GM12878 (cell line): ENCODE results near the gene MAGEB3. TPM values are rescaled to one million over a fixed set of nuclear protein-coding genes. Genes with fewer than 3 reads are reported as not detected.

ENCODE experiments used
- ATAC-seq: fragments of 200-7000 bp; cut with Tn5 transposase; 3 replicates; pipeline ENCODE4 v1.9.1; 2020; ENCODE audit warnings: mild to moderate bottlenecking, moderate library complexity
- BruUV-seq: library from RNA; stranded (reverse); fragments of 400-500 nt; replicated peaks from 2 replicates; lab custom pipeline; 2021; lab: Mats Ljungman, UMichigan
- CTCF ChIA-PET: fragments of 300-600 bp; sonication (Branson Sonifier 250); formaldehyde crosslinking; extraction: SDS; loops from one replicate; lab custom pipeline; 2021; ENCODE audit warnings: inconsistent platforms; lab: Yijun Ruan, JAX
- POLR2A ChIA-PET: fragments of 350-600 bp; formaldehyde crosslinking; extraction: SDS; loops from one replicate; lab custom pipeline; 2021; ENCODE audit warnings: inconsistent platforms; lab: Charles Lee
- RAD21 ChIA-PET: fragments of 300-600 bp; sonication (Branson Sonifier 250); formaldehyde crosslinking; loops from one replicate; lab custom pipeline; 2023; ENCODE audit warnings: antibody characterized with exemption; ENCODE audit not compliant: unreplicated experiment; lab: Charles Lee
- SMC1A ChIA-PET: fragments of 300-600 bp; sonication (Branson Sonifier 250); formaldehyde crosslinking; loops from one replicate; lab custom pipeline; 2023; ENCODE audit not compliant: unreplicated experiment, uncharacterized antibody; lab: Charles Lee
- DNase-seq: peaks from one replicate; pipeline ENCODE4 v3.0.0-alpha.2; 2011; ENCODE audit warnings: low read depth, low spot score
- FAIRE-seq: peaks from 3 replicates; lab custom pipeline; 2011; peaks lifted over from hg19 to GRCh38; lab: Jason Lieb, UNC
- H2AFZ ChIP-seq: 2 replicates; pipeline ENCODE4 v1.6.0; 2011; ENCODE audit warnings: low read depth, low read length, control low read depth; ENCODE audit not compliant: control insufficient read depth
- H3K27ac ChIP-seq: 2 replicates; pipeline ENCODE4 v1.5.1; 2011; ENCODE audit warnings: control low read depth; ENCODE audit not compliant: control insufficient read depth, insufficient read depth
- H3K27me3 ChIP-seq, 2 experiments: replicated peaks in 1 of 2; 2 replicates each; pipeline versions ENCODE4 v1.6.0 to v1.6.1; 2011; ENCODE audit warnings: low read length in 1 of 2; ENCODE audit not compliant: control insufficient read depth in 2 of 2, insufficient read depth in 2 of 2
- H3K36me3 ChIP-seq, 2 experiments: 2 replicates each; pipeline ENCODE4 v1.5.1; 2011; ENCODE audit warnings: low read length in 1 of 2; ENCODE audit not compliant: control insufficient read depth in 2 of 2, insufficient read depth in 2 of 2
- H3K4me1 ChIP-seq: 2 replicates; pipeline ENCODE4 v1.6.1; 2011; ENCODE audit warnings: mild to moderate bottlenecking, low read length, moderate library complexity, mixed read lengths; ENCODE audit not compliant: control insufficient read depth, insufficient read depth
- H3K4me2 ChIP-seq: 2 replicates; pipeline ENCODE4 v1.6.0; 2011; ENCODE audit warnings: control low read depth; ENCODE audit not compliant: control insufficient read depth, insufficient read depth
- H3K4me3 ChIP-seq: fragments of 200-600 bp; sonication (generic); 2 replicates; pipeline ENCODE4 v1.5.1; 2016
- H3K79me2 ChIP-seq: 2 replicates; pipeline ENCODE4 v1.6.0; 2011; ENCODE audit warnings: low read length; ENCODE audit not compliant: control insufficient read depth, insufficient read depth
- H3K9ac ChIP-seq: 2 replicates; pipeline ENCODE4 v1.8.0; 2011; ENCODE audit warnings: low read length, control low read depth, mixed read lengths; ENCODE audit not compliant: control insufficient read depth, insufficient read depth
- H3K9me3 ChIP-seq: replicated peaks from 3 replicates; pipeline ENCODE4 v1.5.1; 2011; ENCODE audit warnings: mild to moderate bottlenecking, low read length; ENCODE audit not compliant: control insufficient read depth, insufficient read depth
- H4K20me1 ChIP-seq: 2 replicates; pipeline ENCODE4 v1.6.0; 2011; ENCODE audit not compliant: control insufficient read depth, insufficient read depth
- BMI1 ChIP-seq: fragments of 450-650 bp; IDR thresholded peaks from 2 replicates; pipeline ENCODE4 v1.6.1; 2016; ENCODE audit warnings: mild to moderate bottlenecking, moderate library complexity, borderline replicate concordance
- CHD4 ChIP-seq: fragments of 200-600 bp; sonication (generic); IDR thresholded peaks from 2 replicates; pipeline ENCODE4 v1.6.1; 2016; ENCODE audit warnings: mild to moderate bottlenecking
- EED ChIP-seq: sonication (generic); IDR thresholded peaks from 2 replicates; pipeline ENCODE4 v1.6.1; 2016; ENCODE audit warnings: antibody characterized with exemption, low read depth
- ETV6 ChIP-seq, 2 experiments: fragments of 450-650 bp in 1 of 2; IDR thresholded peaks in 1 of 2; conservative IDR thresholded peaks in 1 of 2; 2 replicates each; pipeline ENCODE4 v1.6.1; 2014; ENCODE audit warnings: antibody characterized with exemption in 1 of 2, borderline replicate concordance in 1 of 2, low read depth in 1 of 2, mild to moderate bottlenecking in 1 of 2, moderate library complexity in 1 of 2
- IKZF2 ChIP-seq, 2 experiments: fragments of 450-650 bp; IDR thresholded peaks; 2 replicates each; pipeline ENCODE4 v1.6.1; 2017; ENCODE audit warnings: mild to moderate bottlenecking in 2 of 2, moderate library complexity in 2 of 2
- IRF4 ChIP-seq: IDR thresholded peaks from 2 replicates; pipeline ENCODE4 v1.6.1; 2011; ENCODE audit warnings: low read depth, low read length
- JUNB ChIP-seq: IDR thresholded peaks from 2 replicates; pipeline ENCODE4 v1.6.1; 2016; ENCODE audit warnings: antibody characterized with exemption, mild to moderate bottlenecking
- JUND ChIP-seq: IDR thresholded peaks from 2 replicates; pipeline ENCODE4 v1.6.1; 2012; ENCODE audit warnings: low read depth, mild to moderate bottlenecking, low read length, improper control_type of control experiment, moderate library complexity
- KDM1A ChIP-seq: fragments of 200-600 bp; sonication (generic); IDR thresholded peaks from 2 replicates; pipeline ENCODE4 v1.6.1; 2016; ENCODE audit warnings: borderline replicate concordance
- MTA2 ChIP-seq: fragments of 450-650 bp; IDR thresholded peaks from 2 replicates; pipeline ENCODE4 v1.6.1; 2016; ENCODE audit warnings: low read depth, mild to moderate bottlenecking, moderate library complexity
- RUNX3 ChIP-seq: IDR thresholded peaks from 2 replicates; pipeline ENCODE4 v1.6.1; 2012; ENCODE audit warnings: low read length, inconsistent platforms
- SREBF2 ChIP-seq: IDR thresholded peaks from 2 replicates; pipeline ENCODE4 v1.6.1; 2012; ENCODE audit warnings: mild to moderate bottlenecking, low read length
- SUZ12 ChIP-seq: fragments of 200-600 bp; sonication (generic); IDR thresholded peaks from one replicate; pipeline ENCODE4 v1.6.1; 2018; ENCODE audit warnings: antibody characterized with exemption, mild to moderate bottlenecking; ENCODE audit not compliant: unreplicated experiment
- TARDBP ChIP-seq: IDR thresholded peaks from 2 replicates; pipeline ENCODE4 v1.6.1; 2016; ENCODE audit warnings: borderline replicate concordance
- WGBS: methylation state at CpG from one replicate; pipeline ENCODE4 v1.1.6; 2016; ENCODE audit warnings: low lambda C conversion rate; ENCODE audit not compliant: insufficient replicate concordance, insufficient coverage; ENCODE audit errors: missing lambda C conversion rate; 5-methylcytosine and 5-hydroxymethylcytosine counted together
- in situ Hi-C: fragments of 300-500 bp; cut with MboI; formaldehyde crosslinking; loops from 9 replicates; pipeline ENCODE4 v1.14.3; 2018; ENCODE audit warnings: mixed read lengths
- intact Hi-C: fragments of 100-400 bp; cut with micrococcal nuclease; formaldehyde crosslinking; loops from one replicate; pipeline ENCODE4 v1.14.2; 2022; ENCODE audit not compliant: unreplicated experiment
- polyA plus RNA-seq, 11 experiments: library from polyadenylated mRNA; depleted of rRNA in 4 of 11; unstranded in 6 of 11; stranded (reverse) in 5 of 11; fragments of >200 nt; fragmentation: Nextera tagmentation in 4 of 11; fragmentation: Illumina TruSeq in 1 of 11; extraction: Ambion mirVana in 4 of 11; extraction: Trizol in 1 of 11; gene quantifications; 1 replicate in 1 of 11; 2 replicates in 10 of 11; pipeline versions ENCODE4 v1.2.1 to v1.2.3, GENCODE V29; 2011 to 2016; ENCODE audit warnings: inconsistent platforms in 2 of 11, missing spikeins in 2 of 11, low read depth in 1 of 11
- total RNA-seq, 4 experiments: library from RNA; depleted of rRNA in 3 of 4; stranded (reverse); fragments of >200 nt in 3 of 4; fragmentation: Illumina TruSeq in 1 of 4; extraction: Trizol in 1 of 4; gene quantifications; 2 replicates each; pipeline versions ENCODE4 v1.2.1 to v1.2.3, GENCODE V29; 2013 to 2021
- TF ChIP-seq, protein P1 (sequence below): IDR thresholded peaks from 2 replicates; pipeline ENCODE4 v1.6.1; 2012; ENCODE audit warnings: low read depth, low read length, improper control_type of control experiment
- TF ChIP-seq, protein P2 (sequence below): IDR thresholded peaks from 2 replicates; pipeline ENCODE4 v1.6.1; 2012; ENCODE audit warnings: low read length, inconsistent platforms
- TF ChIP-seq, protein P3 (sequence below): IDR thresholded peaks from 2 replicates; pipeline ENCODE4 v1.6.1; 2011; ENCODE audit warnings: borderline replicate concordance, low read depth, mild to moderate bottlenecking, moderate library complexity, low read length; ENCODE audit not compliant: insufficient read depth, poor library complexity, severe bottlenecking

MAGEB3 gene
- total and polyA plus RNA-seq, 10 of the 15 experiments (the other 5 are each of a cell fraction or from before 2014, with no cell fraction given) = not detected

DNA sequence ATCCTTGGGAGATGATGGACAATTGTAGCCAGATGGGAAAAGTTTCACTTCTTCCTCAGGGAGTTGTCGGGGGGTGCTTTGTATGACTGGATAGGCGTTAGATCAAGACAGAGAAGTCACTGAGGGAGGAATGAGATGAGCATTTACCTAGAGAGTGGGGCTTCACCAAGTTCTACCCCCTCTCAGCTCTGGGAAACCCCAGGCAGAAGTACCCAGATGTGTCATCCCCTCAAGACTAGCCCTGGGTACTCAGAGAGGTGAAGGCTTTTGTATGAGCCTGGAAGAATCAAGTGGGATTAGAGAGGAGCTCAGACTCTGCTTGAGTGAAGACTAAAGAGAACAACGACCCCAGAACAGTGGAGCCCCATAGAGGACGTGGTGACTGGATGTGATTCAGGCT, 18.4 kb downstream of the MAGEB3 start:
- DNase-seq (peak; percentile 8), ATAC-seq (peak; percentile 81), FAIRE-seq (no peak)
- Histone ChIP-seq H3K9ac (no peak overlapping the region), H3K4me3 (no peak overlapping the region), H2AFZ (no peak overlapping the region), H3K27me3 (no peaks in the 10 kb centered on the region), H3K9me3 (no peaks in the 10 kb centered on the region), H4K20me1 (no peaks in the 10 kb centered on the region), H3K36me3 (no peaks in the 10 kb centered on the region), H3K27ac (no peak overlapping the region)
- ChIA-PET SMC1A (no interaction called here), POLR2A (interaction anchor here (0.5 kb wide), 1 partner anchor 174 kb away, joined by 4 read pairs; no protein-coding TSS in a partner anchor), RAD21 (no interaction called here)
- 2% methylated on average over 4 of the region's 4 CpGs for WGBS
- BruUV-seq = no TSS peak
- in situ Hi-C loops = no loop called here
- TF ChIP-seq TARDBP (no peak), EED (0 out of 2 replicates have a peak, but pooled peaks have one; percentile 25), IRF4 (peak; percentile 47; the same call in 1 of the 2 replicates), CHD4 (no peak), KDM1A (no peak), IKZF2 (IDR thresholded peaks at IDR 0.05) (peak in 1 of 2 experiments; percentile 18; a peak in 1 of 4 replicates), ETV6 (conservative IDR thresholded peaks at IDR 0.05 in 1 of 2, IDR thresholded peaks at IDR 0.05 in 1 of 2; ENCODE audit: borderline replicate concordance in 1 of 2, low read depth in 1 of 2) (no peak), JUND (no peak), BMI1 (no peak), MTA2 (no peak), RUNX3 (0 out of 2 replicates have a peak, but pooled peaks have one; percentile 4), SUZ12 (no peak), SREBF2 (no peak), JUNB (peak; percentile 35; the same call in 1 of the 2 replicates)
- TF ChIP-seq, protein P1, sequence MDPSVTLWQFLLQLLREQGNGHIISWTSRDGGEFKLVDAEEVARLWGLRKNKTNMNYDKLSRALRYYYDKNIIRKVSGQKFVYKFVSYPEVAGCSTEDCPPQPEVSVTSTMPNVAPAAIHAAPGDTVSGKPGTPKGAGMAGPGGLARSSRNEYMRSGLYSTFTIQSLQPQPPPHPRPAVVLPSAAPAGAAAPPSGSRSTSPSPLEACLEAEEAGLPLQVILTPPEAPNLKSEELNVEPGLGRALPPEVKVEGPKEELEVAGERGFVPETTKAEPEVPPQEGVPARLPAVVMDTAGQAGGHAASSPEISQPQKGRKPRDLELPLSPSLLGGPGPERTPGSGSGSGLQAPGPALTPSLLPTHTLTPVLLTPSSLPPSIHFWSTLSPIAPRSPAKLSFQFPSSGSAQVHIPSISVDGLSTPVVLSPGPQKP = no peak
- TF ChIP-seq, protein P2, sequence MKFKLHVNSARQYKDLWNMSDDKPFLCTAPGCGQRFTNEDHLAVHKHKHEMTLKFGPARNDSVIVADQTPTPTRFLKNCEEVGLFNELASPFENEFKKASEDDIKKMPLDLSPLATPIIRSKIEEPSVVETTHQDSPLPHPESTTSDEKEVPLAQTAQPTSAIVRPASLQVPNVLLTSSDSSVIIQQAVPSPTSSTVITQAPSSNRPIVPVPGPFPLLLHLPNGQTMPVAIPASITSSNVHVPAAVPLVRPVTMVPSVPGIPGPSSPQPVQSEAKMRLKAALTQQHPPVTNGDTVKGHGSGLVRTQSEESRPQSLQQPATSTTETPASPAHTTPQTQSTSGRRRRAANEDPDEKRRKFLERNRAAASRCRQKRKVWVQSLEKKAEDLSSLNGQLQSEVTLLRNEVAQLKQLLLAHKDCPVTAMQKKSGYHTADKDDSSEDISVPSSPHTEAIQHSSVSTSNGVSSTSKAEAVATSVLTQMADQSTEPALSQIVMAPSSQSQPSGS = peak; percentile 16; the same call in 1 of the 2 replicates
- TF ChIP-seq, protein P3, sequence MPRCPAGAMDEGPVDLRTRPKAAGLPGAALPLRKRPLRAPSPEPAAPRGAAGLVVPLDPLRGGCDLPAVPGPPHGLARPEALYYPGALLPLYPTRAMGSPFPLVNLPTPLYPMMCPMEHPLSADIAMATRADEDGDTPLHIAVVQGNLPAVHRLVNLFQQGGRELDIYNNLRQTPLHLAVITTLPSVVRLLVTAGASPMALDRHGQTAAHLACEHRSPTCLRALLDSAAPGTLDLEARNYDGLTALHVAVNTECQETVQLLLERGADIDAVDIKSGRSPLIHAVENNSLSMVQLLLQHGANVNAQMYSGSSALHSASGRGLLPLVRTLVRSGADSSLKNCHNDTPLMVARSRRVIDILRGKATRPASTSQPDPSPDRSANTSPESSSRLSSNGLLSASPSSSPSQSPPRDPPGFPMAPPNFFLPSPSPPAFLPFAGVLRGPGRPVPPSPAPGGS = no peak
- TF ChIP-seq, all 136 proteins: peak for 6
- CTCF ChIA-PET = no interaction called here
- Histone ChIP-seq H3K4me1 (no peaks in the 10 kb centered on the region), H3K4me2 (no peak overlapping the region), H3K79me2 (no peaks in the 10 kb centered on the region)
- intact Hi-C loops = no loop called here
